ENCODE data around the gene MTFP1.

GRCh38 chr22:30433227-30433626 lies 7.7 kb downstream of the MTFP1 start:
- TF ChIP-seq CTCF (IDR thresholded peaks at IDR 0.05), result no peak
- no peak for TF ChIP-seq POLR2A (IDR thresholded peaks at IDR 0.05)
